Tibial nerve (tissue), 4 donors: ENCODE results near the gene SHISAL1. TPM values are rescaled to one million over a fixed set of nuclear protein-coding genes. Genes with fewer than 3 reads are reported as not detected.

Experiments used
- DNase-seq, 2 donors: peaks; one replicate each; pipeline ENCODE4 v3.0.0-alpha.2; 2019; ENCODE audit warnings: low spot score in 2 of 2
- H3K27ac ChIP-seq, 4 donors: fragments of 200-600 bp; sonication (generic) in 3 of 4; one replicate each; pipeline ENCODE4 v1.5.1; 2017 to 2019; ENCODE audit warnings: mild to moderate bottlenecking in 1 of 4
- H3K27me3 ChIP-seq, 2 donors: fragments of 200-600 bp; sonication (generic) in 1 of 2; one replicate each; pipeline versions ENCODE4 v1.5.1 to v1.6.0; 2017 to 2019
- H3K36me3 ChIP-seq, 3 donors: fragments of 200-600 bp; sonication (generic); one replicate each; pipeline ENCODE4 v1.5.1; 2018 to 2019
- H3K4me1 ChIP-seq, 4 donors: fragments of 200-600 bp; sonication (generic) in 3 of 4; one replicate each; pipeline ENCODE4 v1.5.1; 2017 to 2019
- H3K4me3 ChIP-seq, 4 donors: fragments of 200-600 bp; sonication (generic) in 3 of 4; one replicate each; pipeline ENCODE4 v1.5.1; 2017 to 2019; ENCODE audit warnings: mild to moderate bottlenecking in 1 of 4, moderate library complexity in 1 of 4
- H3K9me3 ChIP-seq, 4 donors: fragments of 200-600 bp; sonication (generic) in 3 of 4; one replicate each; pipeline ENCODE4 v1.5.1; 2017 to 2019
- EP300 ChIP-seq, 2 donors: sonication (generic); formaldehyde crosslinking; IDR thresholded peaks; one replicate each; pipeline ENCODE4 v1.6.1; 2017; ENCODE audit warnings: antibody characterized with exemption in 2 of 2, mild to moderate bottlenecking in 1 of 2
- POLR2A ChIP-seq, 2 donors: fragments of 450-650 bp; IDR thresholded peaks; one replicate each; pipeline ENCODE4 v1.6.1; 2017; ENCODE audit warnings: antibody characterized with exemption in 2 of 2, mild to moderate bottlenecking in 2 of 2, moderate library complexity in 2 of 2
- WGBS, 2 donors: methylation state at CpG; one replicate each; pipeline ENCODE4 v1.1.5; 2018; 5-methylcytosine and 5-hydroxymethylcytosine counted together
- total RNA-seq, 4 donors: library from RNA; depleted of rRNA; stranded (reverse); fragments of >200 nt; gene quantifications; one replicate each; pipeline ENCODE4 v1.1.0, GENCODE V29; 2016
- TF ChIP-seq, protein P1 (sequence below), 5 experiments: fragments of 200-600 bp in 3 of 5; fragments of 450-650 bp in 2 of 5; sonication (generic) in 3 of 5; IDR thresholded peaks; one replicate each; pipeline ENCODE4 v1.5.1; 2016 to 2019; ENCODE audit warnings: antibody characterized with exemption in 5 of 5, mild to moderate bottlenecking in 3 of 5, moderate library complexity in 2 of 5

Gene SHISAL1
- total RNA-seq, 4 donors from 2014 or later: 0.22 to 1.0 (median 0.59) TPM

- no peak for DNase-seq
- no peak for TF ChIP-seq EP300 (IDR thresholded peaks at IDR 0.05)
- TF ChIP-seq, protein P1, sequence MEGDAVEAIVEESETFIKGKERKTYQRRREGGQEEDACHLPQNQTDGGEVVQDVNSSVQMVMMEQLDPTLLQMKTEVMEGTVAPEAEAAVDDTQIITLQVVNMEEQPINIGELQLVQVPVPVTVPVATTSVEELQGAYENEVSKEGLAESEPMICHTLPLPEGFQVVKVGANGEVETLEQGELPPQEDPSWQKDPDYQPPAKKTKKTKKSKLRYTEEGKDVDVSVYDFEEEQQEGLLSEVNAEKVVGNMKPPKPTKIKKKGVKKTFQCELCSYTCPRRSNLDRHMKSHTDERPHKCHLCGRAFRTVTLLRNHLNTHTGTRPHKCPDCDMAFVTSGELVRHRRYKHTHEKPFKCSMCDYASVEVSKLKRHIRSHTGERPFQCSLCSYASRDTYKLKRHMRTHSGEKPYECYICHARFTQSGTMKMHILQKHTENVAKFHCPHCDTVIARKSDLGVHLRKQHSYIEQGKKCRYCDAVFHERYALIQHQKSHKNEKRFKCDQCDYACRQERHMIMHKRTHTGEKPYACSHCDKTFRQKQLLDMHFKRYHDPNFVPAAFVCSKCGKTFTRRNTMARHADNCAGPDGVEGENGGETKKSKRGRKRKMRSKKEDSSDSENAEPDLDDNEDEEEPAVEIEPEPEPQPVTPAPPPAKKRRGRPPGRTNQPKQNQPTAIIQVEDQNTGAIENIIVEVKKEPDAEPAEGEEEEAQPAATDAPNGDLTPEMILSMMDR (IDR thresholded peaks at IDR 0.05): no peak
- TF ChIP-seq POLR2A (IDR thresholded peaks at IDR 0.05): no peak
- peaks cover 0 to 11% (median 0%) of the 10 kb centered on the region in 4 donors for H3K4me1 ChIP-seq
- H3K27ac ChIP-seq: no peak overlapping the region
- no peaks in the 10 kb centered on the region for H3K9me3 ChIP-seq
- H3K27me3 ChIP-seq: peaks cover 0 to 15% of the 10 kb centered on the region in 2 donors
- H3K36me3 ChIP-seq: no peaks in the 10 kb centered on the region
- WGBS, 2 donors: 69 to 76% methylated on average over 6 of the region's 6 CpGs
- H3K4me3 ChIP-seq: no peak overlapping the region
These were observed 38.3 kb upstream of the SHISAL1 start for GRCh38 chr22:44351037-44351436.

DNA sequence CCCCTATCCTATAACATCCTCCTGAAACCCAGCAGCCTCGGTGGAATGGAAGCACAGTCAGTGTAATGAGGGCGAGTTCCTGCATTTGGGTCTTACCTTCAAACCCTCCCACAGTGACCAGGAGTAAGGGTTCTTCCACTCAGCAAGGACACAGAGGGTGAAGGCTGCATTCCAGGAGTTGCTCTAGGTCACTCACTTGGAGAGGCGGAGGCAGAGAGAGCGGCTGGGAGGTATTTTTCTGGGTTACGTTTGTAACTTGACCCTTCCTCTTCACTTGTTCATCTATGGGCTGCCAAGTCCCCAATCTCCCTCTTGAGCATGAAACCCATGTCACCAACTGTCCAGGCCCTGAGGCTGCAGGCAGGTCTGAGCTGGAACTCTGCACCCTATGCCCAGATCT is 36.8 kb upstream of the SHISAL1 start:
- 51 to 56% methylated on average over 5 of the region's 5 CpGs for WGBS, 2 donors
- Histone ChIP-seq H3K9me3 (no peaks in the 10 kb centered on the region), H3K27ac (no peak overlapping the region), H3K27me3 (peaks cover 0 to 15% of the 10 kb centered on the region in 2 donors), H3K4me3 (no peak overlapping the region), H3K4me1 (peaks cover 0 to 11% (median 0%) of the 10 kb centered on the region in 4 donors), H3K36me3 (no peaks in the 10 kb centered on the region)
- no peak for DNase-seq
- TF ChIP-seq EP300 (IDR thresholded peaks at IDR 0.05): no peak

- 51 to 72% methylated on average over 11 to 15 of the region's 19 CpGs for WGBS, 2 donors
- Histone ChIP-seq H3K9me3 (no peaks in the 10 kb centered on the region), H3K27ac (no peak overlapping the region), H3K36me3 (no peaks in the 10 kb centered on the region), H3K4me1 (peaks cover 0 to 11% (median 0%) of the 10 kb centered on the region in 4 donors), H3K4me3 (no peak overlapping the region), H3K27me3 (peaks cover 0 to 15% of the 10 kb centered on the region in 2 donors)
- no peak for TF ChIP-seq POLR2A (IDR thresholded peaks at IDR 0.05)
- TF ChIP-seq, protein P1 (IDR thresholded peaks at IDR 0.05): no peak
- DNase-seq: no peak
These were observed 36.3 kb upstream of the SHISAL1 start for GRCh38 chr22:44348971-44349560.

DNA sequence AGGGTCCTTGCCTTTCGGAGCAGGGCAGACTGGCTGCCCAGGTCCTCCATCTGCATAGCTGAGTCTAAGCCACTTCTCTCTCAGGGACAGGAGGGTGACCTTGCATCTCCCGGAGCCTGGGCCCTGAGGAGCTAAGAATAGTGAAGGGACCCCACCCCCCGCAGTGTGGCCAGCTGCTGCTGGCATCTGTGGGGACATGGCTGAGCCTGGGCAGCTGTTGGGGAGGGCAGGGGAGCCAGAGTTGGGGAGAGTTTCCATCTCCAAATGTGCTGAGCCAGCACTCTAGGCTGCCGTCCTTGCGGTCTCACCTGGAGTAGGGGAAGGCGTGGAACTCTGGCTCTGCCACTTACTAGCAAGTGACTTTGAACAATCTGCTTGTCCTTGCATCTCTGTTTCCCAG is 34.8 kb upstream of the SHISAL1 start:
- Histone ChIP-seq H3K27me3 (peaks cover 0 to 6% of the 10 kb centered on the region in 2 donors), H3K4me3 (no peak overlapping the region), H3K9me3 (no peaks in the 10 kb centered on the region), H3K4me1 (peaks cover 0 to 11% (median 0%) of the 10 kb centered on the region in 4 donors), H3K36me3 (no peaks in the 10 kb centered on the region), H3K27ac (no peak overlapping the region)
- WGBS, 2 donors: 86 to 93% methylated on average over 4 to 6 of the region's 6 CpGs
- DNase-seq: no peak
- TF ChIP-seq, protein P1 (IDR thresholded peaks at IDR 0.05): no peak
- TF ChIP-seq EP300 (IDR thresholded peaks at IDR 0.05) (no peak), POLR2A (IDR thresholded peaks at IDR 0.05) (no peak)

DNA sequence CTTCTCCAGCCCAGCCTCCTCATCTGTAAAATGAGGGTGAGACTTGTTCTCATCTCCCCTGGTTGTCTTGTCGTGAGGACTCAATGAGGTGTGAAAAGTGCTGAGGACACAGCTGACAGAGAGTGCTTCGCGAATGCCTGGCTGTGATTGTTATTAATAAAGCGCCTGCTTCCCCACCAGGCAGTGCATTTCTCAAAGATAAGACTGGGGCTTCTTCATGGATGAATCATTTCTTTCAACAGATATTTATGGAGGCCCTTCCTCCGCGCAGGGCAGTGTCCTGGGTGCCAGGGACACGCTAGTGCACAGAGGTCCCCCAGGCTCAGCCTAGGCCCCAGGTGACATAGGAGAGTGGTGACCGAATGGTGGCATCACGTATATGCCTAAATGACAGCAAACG is 34.3 kb upstream of the SHISAL1 start:
- TF ChIP-seq EP300 (IDR thresholded peaks at IDR 0.05) (no peak), POLR2A (IDR thresholded peaks at IDR 0.05) (no peak)
- TF ChIP-seq, protein P1 (IDR thresholded peaks at IDR 0.05): no peak
- Histone ChIP-seq H3K36me3 (no peaks in the 10 kb centered on the region), H3K9me3 (no peaks in the 10 kb centered on the region), H3K27ac (no peak overlapping the region), H3K27me3 (peaks cover 0 to 2% of the 10 kb centered on the region in 2 donors), H3K4me1 (peaks cover 0 to 11% (median 0%) of the 10 kb centered on the region in 4 donors), H3K4me3 (no peak overlapping the region)
- 70 to 82% methylated on average over 10 of the region's 10 CpGs for WGBS, 2 donors
- no peak for DNase-seq
